GM23248 (cell line): ENCODE results near the gene GON4L. TPM values are rescaled to one million over a fixed set of nuclear protein-coding genes. Genes with fewer than 3 reads are reported as not detected.

Experiments used
- DNase-seq: peaks from one replicate; pipeline ENCODE4 v3.0.0-alpha.2; 2015
- H2AFZ ChIP-seq: fragments of 200-600 bp; sonication (generic); 2 replicates; pipeline ENCODE4 v1.6.1; 2016; ENCODE audit warnings: antibody characterized with exemption
- H3F3A ChIP-seq: fragments of 200-600 bp; sonication (generic); 2 replicates; pipeline ENCODE4 v1.6.1; 2016; ENCODE audit warnings: mild to moderate bottlenecking, antibody characterized with exemption, mixed run types; ENCODE audit not compliant: insufficient read depth
- H3K27ac ChIP-seq: fragments of 200-600 bp; sonication (generic); 2 replicates; pipeline ENCODE4 v1.5.1; 2016; ENCODE audit warnings: mild to moderate bottlenecking
- H3K27me3 ChIP-seq: fragments of 200-600 bp; sonication (generic); replicated peaks from 2 replicates; pipeline ENCODE4 v1.6.1; 2016; ENCODE audit warnings: mild to moderate bottlenecking; ENCODE audit not compliant: insufficient read depth
- H3K36me3 ChIP-seq: fragments of 200-600 bp; sonication (generic); 2 replicates; pipeline ENCODE4 v1.6.1; 2016; ENCODE audit warnings: low read depth, mild to moderate bottlenecking
- H3K4me1 ChIP-seq: fragments of 200-600 bp; sonication (generic); 2 replicates; pipeline ENCODE4 v1.6.1; 2016; ENCODE audit warnings: mild to moderate bottlenecking; ENCODE audit not compliant: insufficient read depth
- H3K4me2 ChIP-seq: fragments of 200-600 bp; sonication (generic); one replicate; pipeline ENCODE4 v1.6.1; 2016; ENCODE audit warnings: mild to moderate bottlenecking; ENCODE audit not compliant: unreplicated experiment
- H3K4me3 ChIP-seq: fragments of 200-600 bp; sonication (generic); 2 replicates; pipeline ENCODE4 v1.5.1; 2016; ENCODE audit warnings: mild to moderate bottlenecking
- H3K79me2 ChIP-seq: fragments of 200-600 bp; sonication (generic); 2 replicates; pipeline ENCODE4 v1.6.1; 2016; ENCODE audit warnings: mild to moderate bottlenecking; ENCODE audit not compliant: insufficient read depth
- H3K9ac ChIP-seq: fragments of 200-600 bp; sonication (generic); 2 replicates; pipeline ENCODE4 v1.6.1; 2016; ENCODE audit warnings: mild to moderate bottlenecking
- H3K9me2 ChIP-seq: fragments of 200-600 bp; sonication (generic); 2 replicates; pipeline ENCODE4 v1.6.1; 2016; ENCODE audit warnings: mixed run types, mild to moderate bottlenecking, moderate library complexity; ENCODE audit not compliant: insufficient read depth
- H3K9me3 ChIP-seq: fragments of 200-600 bp; sonication (generic); one replicate; pipeline ENCODE4 v1.6.1; 2017; ENCODE audit warnings: low read depth
- H4K20me1 ChIP-seq: fragments of 200-600 bp; sonication (generic); 2 replicates; pipeline ENCODE4 v1.6.0; 2016; ENCODE audit not compliant: insufficient read depth
- EZH2 ChIP-seq: fragments of 200-600 bp; sonication (generic); IDR thresholded peaks from 2 replicates; pipeline ENCODE4 v1.6.1; 2018; ENCODE audit warnings: antibody characterized with exemption, mild to moderate bottlenecking; ENCODE audit not compliant: insufficient read depth, poor library complexity, severe bottlenecking
- EZH2phosphoT487 ChIP-seq: fragments of 200-600 bp; sonication (generic); IDR thresholded peaks from 2 replicates; pipeline ENCODE4 v1.6.1; 2018; ENCODE audit warnings: antibody characterized with exemption, moderate library complexity, mild to moderate bottlenecking, low read depth; ENCODE audit not compliant: insufficient read depth
- WGBS, 2 experiments: methylation state at CpG; one replicate each; pipeline ENCODE4 v1.1.6; 2015 to 2017; ENCODE audit warnings: low lambda C conversion rate in 2 of 2, low coverage in 1 of 2; ENCODE audit errors: missing lambda C conversion rate in 2 of 2; 5-methylcytosine and 5-hydroxymethylcytosine counted together
- in situ Hi-C: fragments of 300-500 bp; cut with MboI; formaldehyde crosslinking; loops from 2 replicates; pipeline ENCODE4 v1.15.0; 2020
- polyA plus RNA-seq: library from polyadenylated mRNA; unstranded; fragments of >200 nt; fragmentation: Nextera tagmentation; extraction: Ambion mirVana; gene quantifications from 2 replicates; pipeline ENCODE4 v1.2.1, GENCODE V29; 2016
- total RNA-seq: library from RNA; depleted of rRNA; stranded (reverse); fragments of >200 nt; shearing (Covaris generic); gene quantifications from 2 replicates; pipeline ENCODE4 v1.2.3, GENCODE V29; 2014

Gene GON4L
- total and polyA plus RNA-seq, 2 experiments from 2014 or later: 20.4 to 30.3 TPM

DNA sequence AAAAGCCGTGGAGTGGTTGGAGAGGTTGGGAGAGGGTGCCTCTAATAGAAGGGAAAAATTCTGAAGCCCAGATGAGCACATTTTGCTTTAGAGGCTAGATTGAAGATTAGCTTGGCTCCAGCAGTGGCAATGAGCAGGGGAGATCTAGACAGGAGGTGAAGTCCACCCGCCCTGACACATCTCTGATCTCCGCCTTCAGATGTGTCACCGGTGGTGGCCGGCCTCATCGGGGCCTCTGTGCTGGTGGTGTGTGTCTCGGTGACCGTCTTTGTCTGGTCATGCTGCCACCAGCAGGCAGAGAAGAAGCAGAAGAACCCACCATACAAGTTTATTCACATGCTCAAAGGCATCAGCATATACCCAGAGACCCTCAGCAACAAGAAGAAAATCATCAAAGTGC is 10.8 kb upstream of the GON4L start:
- Histone ChIP-seq H3K4me2 (no peak overlapping the region), H3K9me3 (no peaks in the 10 kb centered on the region), H3K27me3 (no peaks in the 10 kb centered on the region), H2AFZ (no peak overlapping the region), H3K4me1 (no peaks in the 10 kb centered on the region), H3F3A (no peaks in the 10 kb centered on the region), H3K36me3 (no peaks in the 10 kb centered on the region), H3K9ac (no peak overlapping the region), H3K9me2 (no peaks in the 10 kb centered on the region), H4K20me1 (no peaks in the 10 kb centered on the region), H3K4me3 (no peak overlapping the region), H3K79me2 (peaks cover 15% of the 10 kb centered on the region), H3K27ac (no peak overlapping the region)
- in situ Hi-C loops: no loop called here
- WGBS, 2 experiments: 95 to 99% methylated on average over 8 of the region's 8 CpGs
- TF ChIP-seq EZH2 (no peak), EZH2phosphoT487 (no peak)
- no peak for DNase-seq

DNA sequence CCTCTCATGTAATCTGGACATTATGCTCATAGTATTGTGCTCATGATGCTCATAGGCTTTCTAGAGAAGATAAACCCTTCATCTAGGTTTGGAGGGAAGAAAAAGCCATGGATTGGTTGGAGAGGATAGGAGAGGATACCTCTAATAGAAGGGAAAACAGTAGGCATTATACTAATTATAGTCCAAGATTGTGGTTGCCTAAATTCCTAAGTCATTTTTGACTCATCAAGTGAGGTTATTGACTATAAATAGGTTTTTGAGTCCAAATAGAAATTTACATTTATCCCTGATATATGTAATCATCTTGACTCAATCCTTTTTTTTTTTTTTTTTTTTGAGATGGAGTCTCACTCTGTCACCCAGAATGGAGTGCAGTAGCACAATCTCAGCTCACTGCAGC is 7.4 kb upstream of the GON4L start:
- Histone ChIP-seq H3K27ac (no peak overlapping the region), H3F3A (peaks cover 19% of the 10 kb centered on the region; the same call in 1 of the 2 replicates), H3K36me3 (no peaks in the 10 kb centered on the region), H3K27me3 (no peaks in the 10 kb centered on the region), H3K9ac (no peak overlapping the region), H3K9me2 (no peaks in the 10 kb centered on the region), H3K4me2 (no peak overlapping the region), H3K79me2 (peaks cover 29% of the 10 kb centered on the region), H3K4me1 (peaks cover 11% of the 10 kb centered on the region), H4K20me1 (no peaks in the 10 kb centered on the region), H2AFZ (no peak overlapping the region), H3K9me3 (no peaks in the 10 kb centered on the region), H3K4me3 (no peak overlapping the region)
- TF ChIP-seq EZH2phosphoT487 (no peak), EZH2 (no peak)
- in situ Hi-C loops: no loop called here
- peak; percentile 60 for DNase-seq

DNA sequence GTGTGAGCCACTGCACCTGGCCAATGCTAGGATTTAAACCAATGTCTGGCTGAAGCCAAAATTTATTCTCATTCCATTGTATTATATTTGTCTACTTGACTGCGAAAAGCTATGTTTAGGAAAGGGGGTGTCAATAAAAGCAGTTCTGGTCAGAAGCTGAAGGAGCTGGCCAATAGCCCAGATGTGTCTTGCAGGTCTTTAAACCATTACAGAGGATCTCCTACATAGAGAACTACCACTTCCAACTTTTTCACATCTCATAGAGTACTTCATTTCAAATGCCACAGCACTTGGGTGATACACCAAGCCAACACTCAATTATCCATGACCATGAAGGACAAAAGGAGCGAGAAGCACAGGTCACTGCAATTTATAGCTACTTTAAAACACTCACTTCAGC is 4.9 kb upstream of the GON4L start:
- in situ Hi-C loops: no loop called here
- no peaks in the 10 kb centered on the region for H4K20me1 ChIP-seq
- H3K27ac ChIP-seq: no peak overlapping the region
- H3K4me3 ChIP-seq: no peak overlapping the region
- H3K9me2 ChIP-seq: no peaks in the 10 kb centered on the region
- peaks cover 38% of the 10 kb centered on the region for H3K79me2 ChIP-seq
- H3K4me1 ChIP-seq: peaks cover 21% of the 10 kb centered on the region
- H3F3A ChIP-seq: peaks cover 32% of the 10 kb centered on the region
- H3K36me3 ChIP-seq: no peaks in the 10 kb centered on the region
- TF ChIP-seq EZH2phosphoT487 (no peak), EZH2 (no peak)
- H2AFZ ChIP-seq: no peak overlapping the region
- DNase-seq: no peak
- H3K27me3 ChIP-seq: no peaks in the 10 kb centered on the region
- WGBS, 2 experiments: 100% methylated on average over 2 of the region's 2 CpGs
- no peak overlapping the region for H3K4me2 ChIP-seq
- H3K9me3 ChIP-seq: no peaks in the 10 kb centered on the region
- no peak overlapping the region for H3K9ac ChIP-seq

DNA sequence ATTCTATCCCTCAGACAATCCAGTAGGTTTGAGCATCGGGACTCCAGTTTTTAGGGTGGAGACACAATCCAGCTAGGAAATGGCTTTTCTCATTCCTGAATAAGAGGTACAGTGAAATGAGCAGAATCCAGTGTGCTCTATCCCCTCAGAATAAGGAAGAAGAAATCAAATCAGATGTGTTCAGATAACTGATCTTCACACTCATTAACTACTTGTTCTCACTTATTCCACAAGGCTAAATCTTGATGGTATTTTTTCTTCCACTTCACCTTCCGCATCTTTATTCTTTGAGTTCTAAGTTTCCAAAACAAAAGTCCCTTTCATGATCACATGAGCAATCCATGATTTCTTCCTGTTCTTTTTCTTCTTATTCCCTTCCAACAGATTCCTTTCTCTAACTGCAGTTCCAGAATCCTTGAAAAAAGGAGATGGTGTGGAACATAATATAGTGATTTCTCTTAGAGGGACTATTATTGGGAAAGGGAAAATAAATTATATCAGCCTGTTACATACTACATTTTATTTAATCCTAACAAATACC is 4.0 kb upstream of the GON4L start:
- H3K9me3 ChIP-seq: no peaks in the 10 kb centered on the region
- H3K9me2 ChIP-seq: no peaks in the 10 kb centered on the region
- in situ Hi-C loops: no loop called here
- H3K27me3 ChIP-seq: no peaks in the 10 kb centered on the region
- peak overlapping the region; percentile 88 for H3K9ac ChIP-seq
- peak overlapping the region; percentile 94 for H2AFZ ChIP-seq
- peaks cover 32% of the 10 kb centered on the region for H3F3A ChIP-seq
- H3K79me2 ChIP-seq: peaks cover 46% of the 10 kb centered on the region
- TF ChIP-seq EZH2 (no peak), EZH2phosphoT487 (no peak)
- WGBS, 2 experiments: 48 to 50% methylated on average over 2 of the region's 2 CpGs
- H3K36me3 ChIP-seq: no peaks in the 10 kb centered on the region
- peak; percentile 14 for DNase-seq
- H3K4me3 ChIP-seq: peak overlapping the region; percentile 75
- H3K27ac ChIP-seq: peak overlapping the region; percentile 90
- H4K20me1 ChIP-seq: no peaks in the 10 kb centered on the region
- H3K4me1 ChIP-seq: peaks cover 25% of the 10 kb centered on the region
- H3K4me2 ChIP-seq: peak overlapping the region; percentile 79
